Pancreas (tissue), 10 donors: ENCODE data around the gene SPCS3. TPM values are rescaled to one million over a fixed set of nuclear protein-coding genes. Genes with fewer than 3 reads are reported as not detected.

Experiments used
- ATAC-seq, 4 donors: fragments of 200-7000 bp; cut with Tn5 transposase; one replicate each; pipeline versions ENCODE4 v1.8.0 to v1.9.1; 2020; ENCODE audit warnings: mild to moderate bottlenecking in 4 of 4, moderate library complexity in 4 of 4
- DNase-seq, 6 donors: peaks; one replicate each; pipeline ENCODE4 v3.0.0-alpha.2; 2020
- FAIRE-seq: peaks from 2 replicates; lab custom pipeline; 2012; peaks lifted over from hg19 to GRCh38; lab: Jason Lieb, UNC
- H3K27ac ChIP-seq, 4 donors: fragments of 200-600 bp; sonication (generic); 1 replicate in 3 of 4; 2 replicates in 1 of 4; pipeline versions ENCODE4 v1.5.0 to v1.8.0; 2020
- H3K27me3 ChIP-seq, 4 donors: fragments of 200-600 bp; one replicate each; pipeline ENCODE4 v1.8.0; 2021
- H3K36me3 ChIP-seq, 3 donors: fragments of 200-600 bp; sonication (generic) in 1 of 3; one replicate each; pipeline versions ENCODE4 v1.5.0 to v1.8.0; 2020 to 2021
- H3K4me1 ChIP-seq, 3 donors: fragments of 200-600 bp; one replicate each; pipeline ENCODE4 v1.8.0; 2021
- H3K4me3 ChIP-seq, 4 donors: fragments of 200-600 bp; sonication (generic) in 2 of 4; one replicate each; pipeline versions ENCODE4 v1.5.0 to v1.8.0; 2020 to 2021
- H3K9me3 ChIP-seq, 4 donors: fragments of 200-600 bp; one replicate each; pipeline ENCODE4 v1.8.0; 2021
- CTCF ChIP-seq, 4 donors: fragments of 200-600 bp; sonication (generic) in 3 of 4; IDR thresholded peaks; one replicate each; pipeline versions ENCODE4 v1.5.0 to v1.8.0; 2021; ENCODE audit warnings: antibody characterized with exemption in 4 of 4
- WGBS, 2 donors: extraction: QIAGEN DNeasy Blood & Tissue Kit; methylation state at CpG; one replicate each; pipeline ENCODE4 v1.1.7; 2013; 5-methylcytosine and 5-hydroxymethylcytosine counted together
- intact Hi-C, 3 donors: fragments of 100-400 bp; cut with DNase I; formaldehyde crosslinking; loops; one replicate each; pipeline versions ENCODE4 v1.11.1 to v1.14.2; 2022
- polyA plus RNA-seq, 2 donors: library from polyadenylated mRNA; stranded (reverse); fragments of 200-250 nt; gene quantifications; one replicate each; pipeline ENCODE4 v1.2.3, GENCODE V29; 2013
- total RNA-seq, 6 donors: library from RNA; stranded (reverse); fragmentation: NEBNext Ultra II Directional in 4 of 6; extraction: Animal tissue kit (Norgen Biotek cat#: 25700) in 4 of 6; gene quantifications; one replicate each; pipeline versions ENCODE4 v1.2.1 to v1.2.4, GENCODE V29; 2021 to 2023
- donor health status: healthy with polysubstance abuse.
- donor health status: DM: no; HTN: no; CAD: no; lungs with moderate emphysema.
- donor health status: DM: no; HTN: no; CAD: no.
- donor health status: control.
- donor health status: control.
- donor health status: Bipolar disorder and iron deficiency.
- donor health status: DM: yes; HTN: yes; CAD: no.
- donor health status: DM: no; HTN: no; CAD: no.
- donor health status: DM: no; HTN: no; CAD: no.
- donor health status: DM: yes; HTN: yes; CAD: no.

SPCS3 gene
- total RNA-seq (100 to 1,000 TPM in 5 of 6 donors, 10 to 100 TPM in 1; 97.9 to 166 (median 144) TPM), polyA plus RNA-seq (10 to 100 TPM; 24.2 to 31.3 TPM)

- Histone ChIP-seq H3K9me3 (peaks cover 0 to 4% (median 0%) of the 10 kb centered on the region in 4 donors), H3K4me1 (peaks cover 0 to 27% (median 20%) of the 10 kb centered on the region in 3 donors), H3K36me3 (no peaks in the 10 kb centered on the region), H3K27ac (peak within 1 kb of the TSS; percentile 88 to 97 (median 96)), H3K27me3 (no peaks in the 10 kb centered on the region), H3K4me3 (peak within 1 kb of the TSS; percentile 90 to 100 (median 96))
- no peak for TF ChIP-seq CTCF (IDR thresholded peaks at IDR 0.05)
- intact Hi-C loops = no loop called here
- DNase-seq (peak; percentile 94 to 97 (median 96)), ATAC-seq (peak; percentile 94 to 98 (median 96)), FAIRE-seq (peak; percentile 60)
- 0% methylated on average over 72 to 94 of the region's 94 CpGs for WGBS, 2 donors
These were observed at the start of gene SPCS3 for GRCh38 chr4:176319704-176320339. SPCS3 (plus strand) TSS chr4:176319966; CDS start chr4:176320077, 111 bp downstream.

GRCh38 chr4:176270669-176271068 is 49.1 kb upstream of the SPCS3 start:
- no peak for DNase-seq
- no peak for FAIRE-seq
- no peaks in the 10 kb centered on the region for H3K4me1 ChIP-seq
- no peaks in the 10 kb centered on the region for H3K27me3 ChIP-seq
- no peak overlapping the region for H3K4me3 ChIP-seq
- WGBS, 2 donors = 61 to 77% methylated on average over 5 of the region's 5 CpGs
- H3K9me3 ChIP-seq = no peaks in the 10 kb centered on the region
- no peak overlapping the region for H3K27ac ChIP-seq
- intact Hi-C loops = no loop called here
- no peak for TF ChIP-seq CTCF (IDR thresholded peaks at IDR 0.05)
- no peak for ATAC-seq
- no peaks in the 10 kb centered on the region for H3K36me3 ChIP-seq

GRCh38 chr4:176271749-176272148 is 48.0 kb upstream of the SPCS3 start:
- Histone ChIP-seq H3K36me3 (no peaks in the 10 kb centered on the region), H3K9me3 (no peaks in the 10 kb centered on the region), H3K27me3 (no peaks in the 10 kb centered on the region), H3K4me3 (no peak overlapping the region), H3K4me1 (no peaks in the 10 kb centered on the region), H3K27ac (no peak overlapping the region)
- ATAC-seq = no peak
- 65 to 79% methylated on average over 3 of the region's 3 CpGs for WGBS, 2 donors
- DNase-seq = no peak
- TF ChIP-seq CTCF (IDR thresholded peaks at IDR 0.05) = no peak
- FAIRE-seq = no peak
- intact Hi-C loops = no loop called here

GRCh38 chr4:176272799-176273198 is 47.0 kb upstream of the SPCS3 start:
- H3K27me3 ChIP-seq = no peaks in the 10 kb centered on the region
- H3K36me3 ChIP-seq = no peaks in the 10 kb centered on the region
- FAIRE-seq (no peak), ATAC-seq (no peak), DNase-seq (no peak)
- H3K9me3 ChIP-seq = no peaks in the 10 kb centered on the region
- no peak for TF ChIP-seq CTCF (IDR thresholded peaks at IDR 0.05)
- H3K27ac ChIP-seq = no peak overlapping the region
- 47 to 49% methylated on average over 3 of the region's 3 CpGs for WGBS, 2 donors
- intact Hi-C loops = no loop called here
- H3K4me1 ChIP-seq = no peaks in the 10 kb centered on the region
- no peak overlapping the region for H3K4me3 ChIP-seq

- no peak overlapping the region for H3K27ac ChIP-seq
- H3K36me3 ChIP-seq = no peaks in the 10 kb centered on the region
- ATAC-seq (no peak), DNase-seq (no peak), FAIRE-seq (no peak)
- no peak for TF ChIP-seq CTCF (IDR thresholded peaks at IDR 0.05)
- no peaks in the 10 kb centered on the region for H3K9me3 ChIP-seq
- no peaks in the 10 kb centered on the region for H3K27me3 ChIP-seq
- no peaks in the 10 kb centered on the region for H3K4me1 ChIP-seq
- WGBS, 2 donors = 80 to 89% methylated on average over 4 of the region's 4 CpGs
- H3K4me3 ChIP-seq = no peak overlapping the region
- intact Hi-C loops = no loop called here
These were observed 46.0 kb upstream of the SPCS3 start for GRCh38 chr4:176273736-176274135.
